IgD-negative memory B cell (primary cell): ENCODE measurements around the gene PEAK3. TPM values are rescaled to one million over a fixed set of nuclear protein-coding genes. Genes with fewer than 3 reads are reported as not detected.

ENCODE experiments used
- H3K27ac Mint-ChIP-seq, 3 donors: one replicate each; pipeline ENCODE4 v1.8.0; 2020 to 2022; ENCODE audit warnings: mild to moderate bottlenecking in 3 of 3, mixed read lengths in 3 of 3, moderate library complexity in 1 of 3
- H3K27me3 Mint-ChIP-seq: one replicate; pipeline ENCODE4 v1.8.0; 2021; ENCODE audit warnings: mixed read lengths
- H3K36me3 Mint-ChIP-seq: one replicate; pipeline ENCODE4 v1.8.0; 2020; ENCODE audit warnings: mild to moderate bottlenecking, mixed read lengths
- H3K4me1 Mint-ChIP-seq, 3 donors: one replicate each; pipeline ENCODE4 v1.8.0; 2020 to 2022; ENCODE audit warnings: mixed read lengths in 3 of 3, mild to moderate bottlenecking in 1 of 3
- H3K4me3 Mint-ChIP-seq, 4 donors: one replicate each; pipeline ENCODE4 v1.8.0; 2020 to 2022; ENCODE audit warnings: mild to moderate bottlenecking in 4 of 4, mixed read lengths in 4 of 4, moderate library complexity in 3 of 4
- H3K9me3 Mint-ChIP-seq, 3 donors: one replicate each; pipeline ENCODE4 v1.8.0; 2020 to 2021; ENCODE audit warnings: mixed read lengths in 3 of 3, mild to moderate bottlenecking in 1 of 3
- polyA plus RNA-seq: library from polyadenylated mRNA; unstranded; fragments of 300-500 nt; fragmentation: Illumina TruSeq; gene quantifications from one replicate; pipeline ENCODE4 v1.2.3, GENCODE V29; 2021

PEAK3 gene
- polyA plus RNA-seq, 1 donor from 2014 or later: 0.26 TPM

GRCh38 chr19:2229103-2230032, 52.6 kb downstream of the PEAK3 start:
- H3K4me1 Mint-ChIP-seq: peaks cover 14 to 17% (median 15%) of the 10 kb centered on the region in 3 donors
- no peaks in the 10 kb centered on the region for H3K9me3 Mint-ChIP-seq
- no peaks in the 10 kb centered on the region for H3K27me3 Mint-ChIP-seq
- H3K27ac Mint-ChIP-seq: peak overlapping the region in 2 of 3 donors; percentile 27 to 74
- H3K4me3 Mint-ChIP-seq: peak overlapping the region in 1 of 4 donors; percentile 74
- peaks cover 1% of the 10 kb centered on the region for H3K36me3 Mint-ChIP-seq

GRCh38 chr19:2228157-2229030, 53.6 kb downstream of the PEAK3 start:
- peak overlapping the region in 3 of 4 donors; percentile 12 to 74 (median 47) for H3K4me3 Mint-ChIP-seq
- H3K9me3 Mint-ChIP-seq: no peaks in the 10 kb centered on the region
- H3K4me1 Mint-ChIP-seq: peaks cover 17 to 23% (median 21%) of the 10 kb centered on the region in 3 donors
- H3K36me3 Mint-ChIP-seq: peaks cover 1% of the 10 kb centered on the region
- H3K27ac Mint-ChIP-seq: peak overlapping the region in 2 of 3 donors; percentile 43 to 74
- no peaks in the 10 kb centered on the region for H3K27me3 Mint-ChIP-seq

- peak overlapping the region; percentile 30 to 77 (median 42) for H3K4me3 Mint-ChIP-seq
- H3K36me3 Mint-ChIP-seq: peaks cover 1% of the 10 kb centered on the region
- H3K27me3 Mint-ChIP-seq: no peaks in the 10 kb centered on the region
- H3K27ac Mint-ChIP-seq: peak overlapping the region; percentile 31 to 95 (median 91)
- H3K9me3 Mint-ChIP-seq: no peaks in the 10 kb centered on the region
- H3K4me1 Mint-ChIP-seq: peaks cover 17 to 27% (median 23%) of the 10 kb centered on the region in 3 donors
These were observed 54.4 kb downstream of the PEAK3 start for GRCh38 chr19:2227415-2228156.

GRCh38 chr19:2226840-2227360, 55.1 kb downstream of the PEAK3 start:
- H3K4me1 Mint-ChIP-seq: peaks cover 17 to 25% (median 23%) of the 10 kb centered on the region in 3 donors
- H3K9me3 Mint-ChIP-seq: no peaks in the 10 kb centered on the region
- peaks cover 1% of the 10 kb centered on the region for H3K36me3 Mint-ChIP-seq
- H3K4me3 Mint-ChIP-seq: peak overlapping the region in 2 of 4 donors; percentile 53 to 77
- peak overlapping the region in 2 of 3 donors; percentile 91 to 95 for H3K27ac Mint-ChIP-seq
- H3K27me3 Mint-ChIP-seq: no peaks in the 10 kb centered on the region

GRCh38 chr19:2226051-2226839, 55.7 kb downstream of the PEAK3 start:
- Mint-ChIP-seq H3K4me3 (peak overlapping the region in 1 of 4 donors; percentile 37), H3K27ac (peak overlapping the region in 1 of 3 donors; percentile 53)

GRCh38 chr19:2225415-2226050, 56.4 kb downstream of the PEAK3 start:
- Mint-ChIP-seq H3K36me3 (peaks cover 4% of the 10 kb centered on the region), H3K4me3 (peak overlapping the region in 2 of 4 donors; percentile 41 to 65), H3K4me1 (peaks cover 17 to 25% (median 22%) of the 10 kb centered on the region in 3 donors), H3K27ac (peak overlapping the region in 1 of 3 donors; percentile 99), H3K27me3 (no peaks in the 10 kb centered on the region), H3K9me3 (no peaks in the 10 kb centered on the region)

More at GRCh38 chr19:2226051-2226839, 55.7 kb downstream of the PEAK3 start:
- H3K27me3 Mint-ChIP-seq: no peaks in the 10 kb centered on the region
- peaks cover 1% of the 10 kb centered on the region for H3K36me3 Mint-ChIP-seq
- H3K9me3 Mint-ChIP-seq: no peaks in the 10 kb centered on the region
- H3K4me1 Mint-ChIP-seq: peaks cover 17 to 25% (median 23%) of the 10 kb centered on the region in 3 donors

GRCh38 chr19:2224754-2225349, 57.1 kb downstream of the PEAK3 start:
- H3K9me3 Mint-ChIP-seq: no peaks in the 10 kb centered on the region
- peak overlapping the region in 1 of 4 donors; percentile 92 for H3K4me3 Mint-ChIP-seq
- no peaks in the 10 kb centered on the region for H3K27me3 Mint-ChIP-seq
- peaks cover 4% of the 10 kb centered on the region for H3K36me3 Mint-ChIP-seq
- H3K4me1 Mint-ChIP-seq: peaks cover 17 to 25% (median 18%) of the 10 kb centered on the region in 3 donors
- H3K27ac Mint-ChIP-seq: peak overlapping the region; percentile 97 to 99 (median 99)

Other genes starting within 250 kb of the PEAK3 start
- 83.9 TPM for gene MKNK2, start 230.9 kb downstream of the PEAK3 start, polyA plus RNA-seq
- gene MOB3A, start 185.8 kb downstream of the PEAK3 start, polyA plus RNA-seq: 136 TPM
- 0.83 TPM for gene IZUMO4, start 185.3 kb downstream of the PEAK3 start, polyA plus RNA-seq
- gene AP3D1, start 130.6 kb downstream of the PEAK3 start, polyA plus RNA-seq: 23.7 TPM
- gene DOT1L, start 118.2 kb downstream of the PEAK3 start, polyA plus RNA-seq: 2.7 TPM
- gene PLEKHJ1, start 45.8 kb downstream of the PEAK3 start, polyA plus RNA-seq: 163 TPM
- gene SF3A2, start 45.4 kb downstream of the PEAK3 start, polyA plus RNA-seq: 37.8 TPM
- gene AMH, start 32.9 kb downstream of the PEAK3 start, polyA plus RNA-seq: 0.15 TPM
- 4.3 TPM for gene JSRP1, start 25.8 kb downstream of the PEAK3 start, polyA plus RNA-seq
- 14.7 TPM for gene LINGO3, start 26.0 kb upstream of the PEAK3 start, polyA plus RNA-seq
- gene LSM7, start 46.4 kb upstream of the PEAK3 start, polyA plus RNA-seq: 308 TPM
- 20.8 TPM for gene SPPL2B, start 46.5 kb upstream of the PEAK3 start, polyA plus RNA-seq
- not detected for gene TMPRSS9, start 78.1 kb upstream of the PEAK3 start, polyA plus RNA-seq
- gene TIMM13, start 145.4 kb upstream of the PEAK3 start, polyA plus RNA-seq: 69.1 TPM
- 4.6 TPM for gene LMNB2, start 174.8 kb upstream of the PEAK3 start, polyA plus RNA-seq
- 98.0 TPM for gene GADD45B, start 194.0 kb upstream of the PEAK3 start, polyA plus RNA-seq